Hematopoietic multipotent progenitor cell treated with erythropoietin and hydrocortisone succinate and interleukin-3 and kit ligand, for 4 days (in vitro differentiated cells): ENCODE data around the gene MAPKAP1.

ENCODE experiments used
- DNase-seq: peaks from one replicate; pipeline ENCODE4 v3.0.0-alpha.2; 2015

Gene MAPKAP1

GRCh38 chr9:125532412-125532811 is 174.6 kb downstream of the MAPKAP1 start:
- no peak for DNase-seq

GRCh38 chr9:125529589-125530515 is 177.2 kb downstream of the MAPKAP1 start:
- peak; percentile 60 for DNase-seq

- DNase-seq, result no peak
These were observed 177.9 kb downstream of the MAPKAP1 start for GRCh38 chr9:125529107-125529506.

- DNase-seq, result peak; percentile 24
These were observed 179.5 kb downstream of the MAPKAP1 start for GRCh38 chr9:125527471-125528002.

- DNase-seq, result no peak
These were observed 180.9 kb downstream of the MAPKAP1 start for GRCh38 chr9:125525921-125526631.

- DNase-seq, result no peak
These were observed 182.2 kb downstream of the MAPKAP1 start for GRCh38 chr9:125524583-125525355.

GRCh38 chr9:125523681-125524080 is 183.3 kb downstream of the MAPKAP1 start:
- no peak for DNase-seq

GRCh38 chr9:125522328-125522725 is 184.7 kb downstream of the MAPKAP1 start:
- no peak for DNase-seq

GRCh38 chr9:125521462-125522327 is 185.3 kb downstream of the MAPKAP1 start:
- DNase-seq, result peak; percentile 64

- no peak for DNase-seq
These were observed 187.3 kb downstream of the MAPKAP1 start for GRCh38 chr9:125519734-125520133.

GRCh38 chr9:125517577-125517976 is 189.4 kb downstream of the MAPKAP1 start:
- no peak for DNase-seq

GRCh38 chr9:125515983-125516940 is 190.7 kb downstream of the MAPKAP1 start:
- DNase-seq, result no peak

- DNase-seq, result no peak
These were observed 191.7 kb downstream of the MAPKAP1 start for GRCh38 chr9:125515281-125515680.

GRCh38 chr9:125514468-125514867 is 192.5 kb downstream of the MAPKAP1 start:
- no peak for DNase-seq

- DNase-seq, result peak; percentile 76
These were observed 193.2 kb downstream of the MAPKAP1 start for GRCh38 chr9:125513668-125514413.

- no peak for DNase-seq
These were observed 193.7 kb downstream of the MAPKAP1 start for GRCh38 chr9:125513303-125513667.

GRCh38 chr9:125511789-125512660 is 195.0 kb downstream of the MAPKAP1 start:
- no peak for DNase-seq

GRCh38 chr9:125510980-125511379 is 196.0 kb downstream of the MAPKAP1 start:
- no peak for DNase-seq

- DNase-seq, result no peak
These were observed 197.5 kb downstream of the MAPKAP1 start for GRCh38 chr9:125509476-125509875.
